GM12878 (cell line): ENCODE data around the gene TSSC4.

Source experiments
- CEBPB ChIP-seq, 2 experiments: fragments of 150-350 bp in 1 of 2; IDR thresholded peaks; 2 replicates each; pipeline ENCODE4 v1.6.1; 2012 to 2014; ENCODE audit warnings: low read depth in 2 of 2, low read length in 2 of 2, borderline replicate concordance in 1 of 2, inconsistent platforms in 1 of 2
- POLR2A ChIP-seq: IDR thresholded peaks from 2 replicates; pipeline ENCODE4 v1.6.1; 2011; ENCODE audit warnings: low read depth, mild to moderate bottlenecking, low read length
- TAF1 ChIP-seq: IDR thresholded peaks from 2 replicates; pipeline ENCODE4 v1.6.1; 2011; ENCODE audit warnings: mild to moderate bottlenecking, low read depth, low read length, borderline replicate concordance

- TF ChIP-seq POLR2A, result no peak
- no peak for TF ChIP-seq TAF1
- no peak for TF ChIP-seq CEBPB (IDR thresholded peaks at IDR 0.05; ENCODE audit: borderline replicate concordance in 1 of 2, low read depth in 2 of 2, low read length in 2 of 2)
These were observed 9.8 kb upstream of the TSSC4 start for GRCh38 chr11:2390725-2391151.
